HG03108 (cell line): ENCODE results near the gene SEPTIN5.
"Not testable (repeated sequence)": the region's sequence is repeated elsewhere in the genome, so short reads cannot be mapped to it uniquely, and the experiment has no call there.

ENCODE experiments used
- ATAC-seq: cut with Tn5 transposase; IDR thresholded peaks from one replicate; pipeline ENCODE4 v1.9.1; 2021; ENCODE audit warnings: moderate library complexity; ENCODE audit not compliant: unreplicated experiment

The SEPTIN5 gene

DNA sequence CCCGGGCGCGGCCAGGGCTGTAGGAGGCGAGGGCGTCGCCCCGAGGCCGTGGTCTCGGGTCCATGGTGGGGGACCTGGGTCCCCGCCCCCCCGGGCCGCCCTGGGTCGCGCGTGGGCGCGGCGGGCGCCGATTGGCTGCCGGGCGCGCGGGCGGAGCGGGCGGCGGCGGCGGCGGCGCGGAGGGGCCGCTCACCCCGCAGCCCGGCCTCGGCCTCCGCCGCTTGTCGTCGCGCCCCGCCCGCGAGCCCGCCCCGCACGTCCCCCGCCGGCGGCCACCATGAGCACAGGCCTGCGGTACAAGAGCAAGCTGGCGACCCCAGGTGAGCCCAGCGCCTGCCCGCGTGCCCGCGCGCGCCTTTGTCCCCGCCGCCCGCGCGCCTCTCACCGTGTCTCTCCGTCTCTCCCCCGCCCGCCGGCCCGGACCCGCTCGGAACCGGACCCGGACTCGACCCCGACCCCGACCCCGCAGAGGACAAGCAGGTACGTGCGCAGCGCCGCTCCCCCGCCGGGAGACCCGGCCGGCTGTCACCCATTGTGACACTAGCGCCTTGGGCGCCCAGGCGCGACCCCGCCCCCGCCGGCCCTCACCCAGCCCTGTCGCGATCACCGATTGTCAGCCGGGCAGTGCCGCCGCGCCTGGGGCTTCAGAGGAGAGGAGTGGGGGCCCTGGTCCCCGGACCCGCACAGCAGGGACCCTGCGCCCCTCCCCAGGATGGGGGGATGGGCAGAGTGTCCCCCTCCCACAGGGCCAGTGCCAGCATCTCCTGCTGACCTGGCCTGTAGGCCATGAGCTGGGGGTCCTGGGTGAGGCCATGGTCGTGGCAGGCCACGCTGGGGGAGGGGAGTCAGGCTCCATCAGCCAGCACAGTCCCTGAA lies at the start of gene SEPTIN5:
SEPTIN5 (plus strand) TSS at position 192 of the 876 bp plus-strand sequence; CDS start at position 278, 86 bp downstream.
- ATAC-seq, result no peak

DNA sequence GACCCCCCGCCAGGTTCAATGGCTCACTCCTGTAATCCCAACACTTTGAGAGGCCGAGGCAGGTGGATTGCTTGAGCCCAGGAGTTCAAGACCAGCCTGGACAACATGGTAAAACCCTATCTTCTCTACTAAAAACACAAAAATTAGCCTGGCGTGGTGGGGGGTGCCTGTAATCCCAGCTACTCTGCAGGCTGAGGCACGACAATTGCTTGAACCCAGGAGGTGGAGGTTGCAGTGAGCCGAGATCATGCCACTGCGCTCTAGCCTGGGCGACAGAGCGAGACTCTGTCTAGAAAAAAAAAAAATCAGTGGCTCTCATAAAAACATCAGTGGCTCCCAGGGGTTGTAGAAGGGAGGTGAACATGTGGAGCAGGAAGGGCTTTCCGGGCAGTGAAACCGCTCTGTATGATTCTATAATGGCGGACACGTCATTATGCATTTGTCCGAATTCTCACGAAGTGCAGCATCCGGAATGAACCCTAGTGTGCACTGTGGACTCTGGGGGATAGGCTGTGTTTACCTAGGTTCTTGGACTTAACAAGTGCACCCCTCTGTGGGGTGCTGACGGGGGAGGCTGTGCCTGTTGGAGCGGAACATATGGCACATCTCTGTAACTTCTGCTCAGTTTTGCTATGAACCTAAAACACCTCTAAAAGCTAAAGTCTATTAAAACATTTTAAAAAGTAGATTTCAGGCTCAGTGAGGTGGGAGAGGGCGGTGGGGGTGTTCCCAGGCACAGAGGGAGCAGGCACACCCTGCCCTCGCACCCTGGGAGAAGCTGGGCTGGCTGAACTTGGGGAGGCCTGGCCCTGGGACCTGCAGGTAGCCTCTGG lies 49.1 kb upstream of the SEPTIN5 start:
- ATAC-seq, result no peak

DNA sequence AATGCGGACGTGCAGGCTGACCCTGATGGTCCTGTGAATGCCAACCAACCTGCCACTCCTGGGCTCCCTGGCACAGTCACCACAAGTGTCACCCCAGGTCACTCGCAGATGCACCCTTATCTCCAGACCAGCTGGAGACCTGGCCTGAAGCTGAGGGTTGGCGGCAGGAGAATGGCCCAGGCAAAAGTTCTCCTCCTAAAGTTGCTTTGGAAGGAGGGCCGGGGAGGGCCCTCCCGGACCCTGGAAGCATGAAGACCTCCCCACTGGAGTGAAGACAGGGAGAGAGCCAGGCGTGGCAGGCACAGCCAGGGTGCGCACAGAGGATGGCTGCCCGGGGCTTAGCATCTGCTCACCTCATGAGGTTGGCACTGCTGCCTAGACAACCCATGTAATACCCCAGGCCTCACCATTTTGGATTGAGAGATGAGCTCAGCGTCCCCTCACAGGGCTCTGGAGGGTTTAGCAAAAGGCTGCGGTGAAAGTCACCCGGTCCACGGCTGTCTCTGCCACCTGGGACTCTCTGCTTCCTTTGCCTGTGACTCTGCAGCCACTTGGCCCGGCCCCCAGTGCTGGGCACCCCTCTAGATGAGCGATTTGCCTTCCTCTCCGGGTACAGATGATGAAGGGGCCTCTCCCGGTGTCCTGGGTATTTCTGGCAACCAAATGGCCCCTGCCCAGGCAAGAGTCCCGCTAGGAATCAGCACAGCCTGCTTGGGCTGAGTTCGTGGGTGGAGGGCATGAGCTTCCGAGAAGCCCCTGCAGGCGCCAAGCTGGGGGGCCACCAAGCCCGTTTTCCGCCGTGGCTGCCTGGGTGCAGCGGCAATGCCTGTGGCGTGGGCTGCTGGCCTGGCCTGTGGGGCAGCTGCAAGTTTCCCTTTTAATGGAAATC lies 48.3 kb upstream of the SEPTIN5 start:
- no peak for ATAC-seq

DNA sequence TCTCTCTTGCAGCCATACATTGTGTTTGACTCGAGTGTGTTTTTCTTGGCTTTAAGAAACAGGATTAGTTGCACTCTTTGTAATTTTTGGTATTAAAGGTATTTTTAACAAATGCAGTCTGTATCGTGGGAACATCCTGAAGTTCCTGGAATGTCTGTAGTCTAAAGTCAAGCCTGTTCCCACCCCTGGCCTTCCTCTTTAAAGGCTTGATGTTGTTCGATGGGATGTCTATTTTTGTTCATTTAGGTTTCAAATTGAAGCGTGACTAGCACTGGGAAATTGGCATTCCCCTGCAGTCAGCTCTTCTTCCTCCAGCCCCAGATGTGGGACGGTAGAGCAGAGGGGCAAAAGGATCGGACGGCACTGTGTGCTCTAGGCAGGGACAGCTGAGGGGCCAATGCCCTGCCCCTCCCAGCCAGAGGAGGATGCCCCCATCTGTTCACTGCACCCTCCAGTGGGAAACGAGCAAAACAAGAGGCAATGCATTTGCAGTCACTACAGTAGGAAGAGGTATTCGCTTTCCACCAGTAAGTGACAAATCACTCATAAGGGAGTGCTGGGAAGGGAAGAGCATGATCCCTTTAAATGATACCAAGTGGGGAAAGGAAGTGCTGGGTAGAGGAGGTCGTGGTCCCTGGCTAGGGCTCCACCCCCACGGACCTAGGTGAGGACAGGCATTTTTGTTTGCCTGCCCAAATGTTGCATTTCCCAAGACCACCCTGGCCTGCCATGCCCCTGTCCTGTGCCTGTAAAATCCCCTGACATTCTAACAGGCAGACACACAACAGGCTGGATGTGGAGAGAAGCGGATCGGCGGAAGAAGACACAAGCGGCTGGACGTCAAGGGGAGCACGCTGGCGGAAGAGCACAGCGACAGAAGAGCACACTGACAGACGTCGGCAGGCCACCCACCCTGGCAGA lies 47.4 kb upstream of the SEPTIN5 start:
- no peak for ATAC-seq

DNA sequence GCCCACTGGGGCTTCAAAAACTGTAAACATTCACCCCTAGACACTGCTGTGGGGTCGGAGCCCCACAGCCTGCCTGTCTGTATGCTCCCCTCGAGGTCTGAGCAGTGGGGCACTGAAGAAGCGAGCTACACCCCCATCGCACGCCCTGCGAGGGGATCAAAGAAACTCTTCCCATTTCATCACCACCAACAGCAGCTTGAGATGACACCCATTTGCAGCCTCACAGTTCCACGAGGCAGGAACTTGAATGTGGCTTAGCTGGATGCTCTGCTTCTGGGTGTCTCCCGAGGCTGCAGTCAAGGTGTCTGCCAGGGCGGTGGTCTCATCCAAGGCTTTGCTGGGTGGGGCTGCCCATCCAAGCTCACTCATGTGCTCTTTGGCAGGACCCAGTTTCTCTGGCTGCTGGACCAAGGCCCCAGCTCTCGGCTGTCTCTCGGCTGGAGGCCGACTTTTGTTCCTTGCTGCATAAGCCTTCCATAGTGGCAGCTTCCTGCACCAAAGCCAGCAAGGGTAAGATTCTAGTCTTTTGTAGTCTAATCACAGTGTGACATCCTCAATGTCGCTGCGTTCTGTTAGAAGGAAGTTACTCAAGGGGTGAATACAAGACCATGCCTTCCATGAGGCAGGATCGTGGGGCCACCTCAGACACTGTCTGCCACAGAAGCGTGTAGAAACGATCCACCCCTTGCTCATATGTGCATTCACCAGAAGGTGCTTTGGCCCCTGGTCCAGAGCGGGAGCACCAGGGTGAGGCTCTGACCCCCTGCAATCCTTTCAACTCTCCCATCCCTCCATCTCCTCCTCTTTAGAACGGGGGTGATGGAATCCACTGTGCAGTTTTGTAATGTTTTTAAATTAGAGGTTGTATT lies 46.2 kb upstream of the SEPTIN5 start:
- ATAC-seq, result no peak

DNA sequence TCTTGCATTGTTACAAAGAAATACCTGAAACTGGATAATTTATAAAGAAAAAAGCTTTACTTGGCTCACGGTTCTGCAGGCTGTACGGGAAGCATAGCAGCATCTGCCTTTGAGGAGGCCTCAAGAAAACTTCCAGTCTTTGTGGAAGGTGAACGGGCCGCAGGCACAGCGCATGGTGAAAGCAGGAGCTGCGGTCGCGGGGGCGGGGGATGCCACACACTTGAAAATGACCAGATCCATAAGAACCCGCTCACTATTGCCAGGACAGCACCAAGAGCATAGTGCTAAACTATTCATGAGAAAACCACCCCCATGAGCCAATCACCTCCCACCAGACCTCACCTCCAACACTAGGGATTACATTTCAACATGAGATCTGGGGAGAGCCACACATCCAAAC lies 45.6 kb upstream of the SEPTIN5 start:
- ATAC-seq, result no peak

DNA sequence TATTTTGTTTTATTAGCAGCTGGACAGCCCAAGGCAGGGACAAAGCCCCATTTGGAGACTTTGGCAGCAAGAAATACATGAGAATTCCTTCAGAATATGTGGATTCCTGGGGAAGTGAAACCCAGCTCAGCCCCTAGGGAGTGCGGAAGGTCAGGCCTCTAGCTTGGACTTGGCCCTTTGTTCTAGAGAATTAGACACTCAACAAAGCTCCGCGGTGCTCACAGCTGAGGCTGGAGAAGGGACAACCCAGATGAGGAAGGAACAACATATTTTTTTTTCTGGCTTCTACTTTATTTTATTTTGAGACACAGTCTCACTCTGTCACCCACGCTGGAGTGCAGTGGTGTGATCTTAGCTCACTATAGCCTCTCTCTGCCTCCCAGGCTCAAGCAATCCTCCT lies 44.7 kb upstream of the SEPTIN5 start:
- ATAC-seq, result no peak

DNA sequence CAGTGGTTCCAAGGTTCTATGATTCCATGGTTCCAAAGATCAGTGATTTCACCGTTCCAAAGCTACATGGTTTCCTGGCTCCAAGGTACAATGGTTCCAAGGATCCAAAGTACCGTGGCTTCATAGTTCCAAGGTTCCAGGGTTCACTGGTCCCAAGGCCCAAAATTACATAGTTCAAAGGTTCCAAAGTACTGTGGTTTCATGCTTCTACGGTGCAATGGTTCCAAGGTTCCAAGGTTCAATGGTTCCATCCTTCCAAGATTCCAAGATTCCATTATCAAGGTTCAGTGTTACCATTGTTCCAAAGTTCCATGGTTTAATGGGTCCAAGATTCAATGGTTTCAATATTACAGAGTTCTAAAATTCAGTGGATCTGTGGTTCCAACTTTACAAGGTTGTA lies 43.0 kb upstream of the SEPTIN5 start:
- no peak for ATAC-seq

DNA sequence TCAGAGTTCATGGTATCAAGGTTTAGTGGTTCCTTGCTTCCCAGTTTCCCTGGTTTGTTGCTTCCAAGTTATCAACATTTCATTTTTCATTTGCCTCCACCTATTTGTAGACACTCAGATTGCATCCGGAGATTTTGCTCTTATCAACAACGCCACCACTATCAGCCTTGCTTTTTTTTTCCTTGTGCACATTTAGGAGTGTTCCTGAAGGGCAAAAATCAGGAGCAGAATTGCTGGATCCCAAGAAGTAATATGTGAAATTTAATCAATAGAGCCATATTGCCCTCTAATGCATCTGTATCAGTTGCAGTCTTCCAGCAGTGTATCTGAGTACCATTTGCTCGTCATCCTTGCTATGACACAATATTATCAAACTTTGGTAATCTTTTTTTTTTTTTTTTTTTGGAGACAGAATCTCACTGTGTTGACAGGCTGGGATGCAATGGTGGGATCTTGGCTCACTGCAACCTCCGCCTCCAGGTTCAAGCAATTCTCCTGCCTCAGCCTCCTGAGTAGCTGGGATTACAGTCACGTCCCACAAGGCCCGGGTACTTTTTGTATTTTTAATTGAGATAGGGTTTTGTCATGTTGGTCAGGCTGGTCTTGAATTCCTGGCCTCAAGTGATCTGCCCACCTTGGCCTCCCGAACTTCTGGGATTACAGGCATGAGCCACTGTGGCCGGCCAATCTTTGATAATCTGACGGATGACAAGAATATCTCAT lies 42.1 kb upstream of the SEPTIN5 start:
- ATAC-seq, result no peak

DNA sequence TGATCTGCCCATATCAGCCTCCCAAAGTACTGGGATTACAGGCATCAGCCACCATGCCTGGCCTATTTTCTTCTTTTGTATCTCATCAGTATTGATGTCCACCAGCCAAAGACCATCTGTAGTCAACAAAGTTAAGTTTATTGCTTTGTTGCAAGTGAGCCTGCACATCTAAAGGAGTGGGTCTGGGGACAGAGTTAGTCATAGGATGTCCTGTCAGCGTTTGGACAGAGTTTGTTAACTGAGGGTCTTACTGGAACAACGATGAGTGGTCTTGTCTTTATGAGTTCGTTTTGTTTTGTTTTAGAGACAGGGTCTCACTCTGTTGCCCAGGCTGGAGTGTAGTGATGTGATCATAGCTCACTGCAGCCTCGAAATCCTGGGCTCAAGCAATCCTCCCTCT lies 40.6 kb upstream of the SEPTIN5 start:
- no peak for ATAC-seq

DNA sequence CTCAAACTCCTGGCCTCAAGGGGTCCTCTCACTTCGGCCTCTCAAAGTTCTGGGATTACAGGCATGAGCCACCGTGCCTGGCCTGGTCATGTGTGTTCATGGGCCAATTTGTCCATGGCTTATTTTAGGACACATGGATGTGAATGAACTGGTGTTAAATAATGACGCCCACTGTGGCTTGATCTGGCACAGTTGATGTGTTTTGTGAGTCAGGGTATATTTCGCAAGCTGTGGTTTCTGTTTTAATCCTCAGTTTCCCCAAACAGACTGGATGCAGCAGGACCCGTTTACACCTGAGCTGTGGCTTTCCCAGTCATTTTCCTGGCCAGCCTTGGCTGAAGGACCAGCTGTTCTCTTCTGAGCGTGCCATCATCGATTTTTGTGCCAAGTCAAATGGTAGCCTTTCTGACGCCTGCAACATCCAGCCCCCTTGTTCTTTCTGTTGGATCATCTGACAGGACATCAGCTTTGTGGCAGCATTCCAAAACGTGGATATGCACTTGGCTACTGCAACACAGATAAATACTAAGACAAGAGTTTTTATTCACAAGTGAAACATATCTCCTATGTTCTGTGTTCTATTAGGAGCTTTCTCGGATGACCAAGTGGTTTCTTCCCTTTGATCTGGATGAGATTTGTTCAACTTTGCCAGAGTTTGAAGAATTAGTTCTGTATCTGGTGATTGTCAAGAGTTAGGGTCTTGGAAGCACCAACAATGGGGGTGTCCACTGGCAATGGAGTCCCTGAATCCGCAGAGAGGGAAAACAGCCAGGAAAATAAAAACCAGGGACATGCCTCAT lies 40.0 kb upstream of the SEPTIN5 start:
- ATAC-seq, result no peak

DNA sequence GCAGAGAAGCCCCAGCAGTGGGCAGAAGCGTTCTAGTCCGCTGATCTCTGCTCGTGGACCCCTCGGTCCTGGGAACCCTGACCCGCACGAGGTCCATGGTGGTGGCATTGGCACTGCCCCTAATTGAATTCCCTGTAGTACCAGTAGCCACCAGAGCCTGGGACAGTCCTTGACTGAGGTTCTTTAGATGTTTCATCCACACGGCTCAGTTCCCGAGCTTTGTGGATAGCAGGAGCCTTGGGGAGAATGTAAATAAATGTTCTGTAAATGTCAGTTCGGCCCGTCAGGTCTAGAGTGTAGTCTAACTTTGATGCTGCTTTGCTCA lies 39.4 kb upstream of the SEPTIN5 start:
- ATAC-seq, result no peak

DNA sequence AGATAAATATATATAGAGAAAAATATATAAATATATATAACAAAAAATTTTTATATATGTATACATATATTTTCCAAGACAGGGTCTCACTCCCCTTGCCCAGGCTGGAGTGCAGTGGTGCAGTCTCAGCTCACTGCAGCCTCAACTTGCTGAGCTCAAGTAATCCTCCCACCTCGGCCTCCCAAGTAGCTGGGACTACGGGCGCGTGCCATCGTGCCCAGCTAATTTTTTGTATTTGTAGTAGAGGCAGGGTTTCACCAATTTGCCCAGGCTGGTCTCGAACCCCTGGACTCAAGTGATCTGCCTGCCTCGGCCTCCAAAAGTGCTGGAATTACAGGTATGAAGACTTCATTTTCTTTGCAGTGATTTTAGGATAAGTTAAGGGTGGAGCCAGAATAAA lies 38.9 kb upstream of the SEPTIN5 start:
- ATAC-seq, result no peak

DNA sequence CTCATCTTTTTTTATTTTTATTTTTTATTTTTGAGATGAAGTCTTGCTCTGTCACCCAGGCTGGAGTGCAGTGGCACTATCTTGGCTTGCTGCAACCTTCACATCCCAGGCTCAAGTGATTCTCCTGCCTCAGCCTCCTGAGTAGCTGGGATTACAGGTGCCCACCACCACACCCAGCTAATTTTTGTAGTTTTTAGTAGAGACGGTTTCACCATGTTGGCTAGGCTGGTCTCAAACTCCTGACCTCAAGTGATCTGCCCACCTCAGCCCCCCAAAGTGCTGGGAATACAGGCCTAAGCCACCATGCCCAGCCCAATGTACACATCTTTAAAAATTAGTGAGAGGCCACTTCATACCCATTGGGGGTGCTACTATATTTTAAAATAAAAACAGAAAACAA lies 37.9 kb upstream of the SEPTIN5 start:
- ATAC-seq, result not testable (repeated sequence)

DNA sequence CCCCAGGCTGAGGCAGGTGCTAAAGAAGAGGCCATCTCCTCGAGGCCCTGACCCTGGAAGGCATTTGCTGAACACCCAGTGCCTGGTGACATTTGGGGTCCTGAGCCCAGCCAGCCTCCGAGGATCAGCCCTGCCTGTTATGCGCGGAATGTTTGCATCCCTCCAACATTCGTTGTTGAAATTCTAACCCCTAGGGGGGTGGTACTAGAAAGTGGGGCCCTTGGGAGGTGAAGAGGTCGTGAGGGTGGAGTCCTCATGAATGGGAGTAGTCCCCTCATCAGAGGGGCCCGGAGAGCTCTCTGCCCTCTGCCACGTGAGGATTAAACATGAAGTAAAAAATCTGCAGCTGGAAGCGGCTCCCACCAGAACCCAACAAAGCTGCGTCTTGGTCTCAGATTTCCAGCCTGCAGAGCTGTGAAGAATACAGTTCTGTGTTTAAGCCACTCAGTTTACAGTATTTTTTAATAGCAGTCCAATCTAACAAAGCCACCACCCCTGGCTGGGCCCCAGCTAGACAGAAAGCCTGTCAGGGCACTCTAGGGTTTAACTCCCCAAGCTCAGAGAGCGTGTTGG lies 35.3 kb upstream of the SEPTIN5 start:
- no peak for ATAC-seq

DNA sequence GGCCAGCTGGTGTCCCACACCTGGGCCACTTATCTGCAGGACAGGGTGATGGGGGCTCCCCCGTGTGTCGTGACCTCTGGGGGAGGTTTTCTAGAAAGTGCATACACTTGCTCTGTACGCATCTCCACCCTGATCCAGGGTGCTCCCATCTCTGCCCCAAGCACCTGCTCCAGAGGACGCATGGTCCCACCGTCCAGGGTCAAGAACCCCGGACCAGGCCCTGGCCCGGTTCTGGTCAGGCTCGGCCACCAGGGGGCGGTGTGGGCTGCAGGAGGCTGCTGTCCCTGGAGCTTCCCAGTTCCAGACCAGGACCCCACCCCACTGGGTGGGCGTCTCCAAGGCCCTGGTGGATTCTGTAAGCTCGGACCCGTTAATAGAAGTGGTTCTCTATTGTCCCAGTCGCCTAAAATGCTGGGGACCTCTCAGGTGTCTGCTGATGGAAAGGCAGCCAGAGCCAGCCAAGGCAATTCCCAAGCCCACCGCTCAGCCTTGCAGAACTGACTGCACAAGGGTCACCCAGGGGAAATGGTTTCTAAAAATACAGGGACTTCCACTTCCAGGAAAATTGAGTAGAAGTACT lies 34.7 kb upstream of the SEPTIN5 start:
- ATAC-seq, result no peak

DNA sequence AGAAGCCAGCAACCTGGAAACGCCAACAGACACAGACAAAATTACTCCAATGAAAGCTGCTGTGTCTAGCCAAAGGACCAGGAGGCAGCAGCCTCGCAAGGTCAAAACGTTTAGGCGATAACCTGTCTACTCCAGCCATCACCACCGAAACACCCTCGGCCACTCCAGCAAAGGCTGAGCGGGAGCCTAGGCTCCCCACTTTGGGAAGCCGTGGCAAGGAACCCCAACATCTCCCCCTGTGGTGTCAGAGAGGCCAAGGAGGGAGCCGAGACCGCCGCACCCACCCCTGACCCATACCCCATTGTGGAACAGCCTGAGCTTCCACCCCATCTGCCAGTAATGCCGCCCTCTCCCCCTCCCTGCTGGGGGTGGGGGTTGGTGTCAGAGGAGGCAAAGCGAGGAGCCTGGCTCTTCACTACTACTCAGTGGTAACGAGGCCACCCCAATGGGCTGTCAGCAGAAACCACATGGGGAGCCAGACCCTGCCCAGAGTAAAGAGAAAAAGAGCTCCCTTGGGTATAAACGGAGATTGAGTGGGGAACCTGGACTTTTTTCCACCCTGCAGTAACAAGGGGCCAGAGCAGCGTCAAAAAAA lies 33.9 kb upstream of the SEPTIN5 start:
- ATAC-seq, result no peak
